GM18867 (cell line): ENCODE measurements around the gene PPIL6.

Experiments
- ATAC-seq: cut with Tn5 transposase; IDR thresholded peaks from one replicate; pipeline ENCODE4 v1.9.1; 2021; ENCODE audit warnings: mild to moderate bottlenecking, moderate library complexity; ENCODE audit not compliant: unreplicated experiment

Gene PPIL6

DNA sequence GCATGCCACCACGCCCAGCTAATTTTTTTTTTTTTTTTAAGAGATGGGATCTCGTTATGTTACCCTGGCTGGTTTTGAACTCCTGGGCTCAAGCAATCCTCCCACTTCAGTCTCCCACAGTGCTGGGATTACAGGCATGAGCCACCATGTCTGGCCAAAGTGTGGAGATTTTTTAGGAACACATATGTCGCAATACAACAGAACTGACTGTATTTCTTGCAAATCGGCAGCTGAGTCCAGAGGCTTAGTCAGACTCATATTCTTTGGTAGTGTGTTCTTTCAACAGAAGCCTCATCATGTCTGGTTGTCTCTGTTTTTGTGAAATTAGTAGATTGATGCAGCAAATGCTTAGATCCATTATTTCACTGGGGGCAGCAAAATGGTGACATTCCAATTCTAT lies 34.2 kb downstream of the PPIL6 start:
- ATAC-seq: no peak

DNA sequence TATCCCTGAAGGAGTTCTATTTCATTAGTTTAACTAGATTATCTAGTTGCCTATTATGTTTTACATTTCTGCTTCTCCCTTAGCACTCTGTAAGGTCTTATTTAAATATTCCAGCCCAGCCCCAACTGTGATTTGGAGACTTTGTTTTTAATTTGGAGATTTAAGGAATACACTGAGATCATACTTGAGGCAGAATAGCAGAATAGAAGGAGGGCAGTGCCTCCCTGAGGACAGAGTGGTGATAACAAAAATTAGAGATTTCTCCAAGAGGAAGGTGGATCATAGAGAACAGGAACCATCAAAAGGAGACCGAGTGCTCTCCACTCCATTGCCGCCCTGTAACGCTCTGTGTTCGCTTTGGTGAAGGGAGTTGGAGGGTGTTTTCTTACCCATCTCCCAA lies 43.4 kb downstream of the PPIL6 start:
- ATAC-seq: no peak

DNA sequence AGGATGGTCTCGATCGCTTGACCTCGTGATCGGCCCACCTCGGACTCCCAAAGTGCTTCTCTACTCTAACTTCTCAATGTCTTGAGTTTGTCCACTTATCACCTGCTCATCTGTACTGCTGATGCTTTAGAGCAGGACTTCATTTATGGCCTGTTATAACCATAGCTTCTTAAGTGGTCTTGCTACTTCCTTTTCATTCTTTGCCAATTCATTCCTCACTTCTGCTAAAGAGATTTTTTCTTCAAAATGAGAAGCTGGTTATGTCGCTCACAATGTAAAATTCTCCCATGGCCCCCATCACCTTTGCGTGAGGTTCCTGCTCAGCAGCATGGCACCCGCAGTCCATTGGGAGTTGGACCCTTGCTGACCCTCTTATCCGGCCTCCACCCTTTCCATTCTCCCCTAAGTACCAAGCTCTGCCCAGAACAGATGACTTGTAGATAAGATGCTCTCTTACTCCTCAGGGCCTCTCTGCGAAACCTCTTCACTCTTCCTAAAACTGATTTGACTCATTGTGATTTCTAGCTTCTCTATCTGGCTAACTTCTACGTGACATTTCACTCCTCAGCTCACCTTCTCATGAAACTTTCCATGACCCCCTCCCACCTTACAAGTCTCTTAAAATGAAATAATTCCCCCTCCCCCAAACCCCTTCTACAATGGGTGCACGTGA lies 44.2 kb downstream of the PPIL6 start:
- ATAC-seq: no peak

DNA sequence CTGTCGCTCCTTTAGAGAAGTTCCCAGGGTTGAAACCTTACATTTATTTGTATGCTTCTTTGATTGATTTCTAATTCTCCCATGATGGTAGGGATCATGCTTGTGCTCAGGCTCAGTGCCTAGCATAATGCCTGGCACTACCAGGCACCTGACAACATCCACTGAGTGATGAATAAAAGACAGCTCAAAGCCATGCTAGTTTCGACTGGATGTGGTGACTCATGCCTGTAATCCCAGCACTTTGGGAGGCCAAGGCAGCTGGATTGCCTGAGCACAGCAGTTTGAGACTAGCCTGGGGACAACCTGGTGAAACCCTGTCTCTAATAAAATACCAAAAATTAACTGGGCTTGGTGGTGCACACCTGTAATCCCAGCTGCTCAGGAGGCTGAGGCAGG lies 46.5 kb downstream of the PPIL6 start:
- no peak for ATAC-seq

DNA sequence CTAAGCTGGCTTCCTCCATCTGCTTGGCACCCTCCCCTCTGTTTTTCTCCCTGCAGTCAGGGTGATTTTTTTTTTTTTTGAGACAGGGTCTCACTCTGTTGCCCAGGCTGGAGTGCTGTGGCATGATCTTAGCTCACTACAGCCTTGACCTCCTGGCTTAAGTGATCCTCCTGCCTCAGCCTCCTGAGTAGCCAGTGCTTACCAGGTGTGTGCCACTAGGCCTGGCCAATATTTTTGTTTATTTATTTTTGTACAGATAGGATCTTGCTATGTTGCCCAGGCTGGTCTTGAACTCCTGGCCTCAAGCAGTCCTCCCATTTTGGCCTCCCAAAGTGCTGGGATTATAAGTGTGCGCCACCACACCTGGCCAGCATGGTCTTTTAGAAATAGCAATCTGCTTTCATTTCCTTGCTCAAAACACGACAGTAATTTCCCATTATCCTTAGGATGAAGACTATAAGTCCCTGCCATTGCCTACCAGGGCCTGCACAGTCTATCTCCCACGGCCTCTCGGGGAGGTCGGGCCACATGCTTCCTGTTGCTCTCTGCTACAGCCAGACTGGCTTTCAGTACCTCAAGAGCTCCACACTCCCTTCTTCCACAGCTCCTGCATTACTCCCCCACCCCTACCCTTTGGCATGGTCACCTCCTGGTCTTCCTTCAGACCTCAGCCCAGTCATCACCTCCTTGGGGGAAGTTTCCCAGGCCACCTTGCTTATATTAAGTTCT lies 47.1 kb downstream of the PPIL6 start:
- no peak for ATAC-seq

DNA sequence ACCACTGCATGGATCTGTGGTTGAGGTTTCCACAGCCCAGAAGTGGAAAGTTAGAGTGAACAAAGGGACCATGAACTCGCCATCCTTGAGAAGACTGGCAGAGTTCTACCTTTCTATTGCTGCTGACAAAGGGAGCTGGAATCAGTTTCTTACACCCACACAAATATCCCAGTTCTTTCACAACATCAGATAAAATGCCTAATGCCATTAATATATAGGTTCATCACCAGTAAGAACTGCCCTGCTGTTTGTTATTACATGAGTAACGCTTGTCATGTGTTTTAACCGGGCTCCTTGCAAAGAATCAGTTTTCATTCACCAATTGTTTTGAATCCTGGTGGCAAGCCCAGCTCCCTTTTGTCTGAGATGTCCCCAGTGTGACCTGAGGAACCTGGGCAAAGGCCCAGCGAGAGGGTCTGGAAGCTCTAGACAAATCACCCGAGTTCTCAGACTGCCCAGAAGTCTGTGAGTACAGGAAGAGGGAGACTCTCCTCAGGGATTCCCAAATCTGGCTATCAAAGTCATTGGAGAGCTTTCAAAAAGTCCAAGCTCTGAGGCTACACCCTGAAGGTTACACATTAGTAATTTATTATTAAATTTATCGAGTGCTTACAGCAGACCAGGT lies 50.7 kb downstream of the PPIL6 start:
- ATAC-seq: no peak

DNA sequence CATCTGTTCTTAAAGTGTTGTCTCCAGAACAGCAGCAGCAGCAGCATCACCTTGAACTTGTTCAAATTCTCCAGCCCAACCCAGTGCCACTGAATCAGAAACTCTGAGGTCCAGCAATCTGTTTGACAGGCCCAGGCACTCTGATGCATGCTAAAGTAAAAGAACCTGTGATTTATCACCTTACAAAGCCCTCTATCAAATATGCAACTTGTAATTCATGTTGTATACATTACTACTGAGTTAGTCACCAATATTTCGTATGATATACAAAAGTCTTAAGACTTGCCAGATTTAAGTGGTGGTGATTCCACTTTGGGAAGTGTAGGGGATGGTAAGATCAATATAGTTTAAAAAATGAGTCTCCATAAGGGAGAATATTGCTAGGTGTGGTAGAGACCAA lies 52.2 kb downstream of the PPIL6 start:
- ATAC-seq: no peak

DNA sequence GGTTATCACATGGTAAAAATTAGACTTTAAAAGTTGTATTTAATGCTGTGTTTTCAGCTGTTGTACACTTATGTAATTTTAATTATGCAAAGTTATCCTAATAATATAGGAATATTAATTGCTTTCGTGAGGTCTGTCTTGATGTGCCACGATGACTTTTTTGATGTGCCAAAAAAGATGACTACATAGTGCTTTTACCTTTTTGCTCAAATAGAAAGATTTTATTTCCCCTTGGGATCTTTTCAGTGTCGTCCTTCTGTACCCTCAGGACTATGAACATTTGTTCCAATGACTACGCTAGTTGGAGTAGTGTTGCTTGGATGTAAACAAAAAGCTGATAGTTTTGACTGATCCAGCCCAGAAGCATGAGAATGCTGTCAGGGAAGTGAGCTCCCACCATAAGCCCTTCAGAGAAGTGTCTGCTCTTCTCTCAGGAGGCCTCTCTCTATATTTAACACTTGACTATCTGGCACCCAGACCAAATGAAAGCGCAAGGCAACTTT lies 56.9 kb downstream of the PPIL6 start:
- ATAC-seq: no peak

DNA sequence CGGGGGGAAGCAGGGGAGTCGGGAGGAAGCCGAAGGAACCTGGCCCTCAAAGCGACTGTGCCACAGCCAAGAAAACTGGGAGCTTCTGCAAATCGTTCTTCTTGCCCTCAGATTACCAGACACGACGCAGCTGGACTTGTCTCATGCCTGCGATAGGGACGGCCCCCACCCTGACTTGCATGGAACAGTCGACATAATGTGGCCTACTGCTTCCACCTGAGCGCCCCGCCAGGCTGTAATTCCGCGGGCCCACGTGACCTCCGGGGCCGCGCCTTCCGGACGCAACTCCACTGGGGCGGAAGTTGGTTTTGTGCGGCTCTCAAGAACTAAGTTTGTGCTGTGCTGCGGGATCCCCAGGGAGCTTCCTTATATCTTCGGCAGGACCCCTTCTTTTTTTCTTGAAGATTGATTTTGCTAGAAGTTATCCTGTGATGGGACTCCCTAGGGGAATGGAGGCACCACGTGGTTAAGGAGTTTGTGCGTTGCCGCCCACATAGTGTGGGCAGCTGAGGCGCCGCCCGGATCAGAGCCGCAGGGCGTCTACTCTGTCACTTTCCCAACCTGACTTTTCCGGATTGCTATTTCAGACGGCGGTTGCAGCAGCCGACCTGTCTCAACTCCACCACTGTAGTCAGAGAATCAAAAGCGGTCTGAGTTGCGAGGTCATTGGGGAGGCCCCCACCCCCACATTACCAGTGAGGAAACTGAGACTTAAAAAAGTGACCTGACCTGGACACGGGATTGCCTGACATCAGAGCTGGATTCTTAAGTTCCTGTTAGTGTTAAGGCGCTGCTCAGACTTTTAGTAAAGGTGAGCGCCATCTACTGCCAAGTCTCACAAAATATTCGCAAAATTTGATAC lies 57.6 kb downstream of the PPIL6 start:
- ATAC-seq: peak; percentile 75

DNA sequence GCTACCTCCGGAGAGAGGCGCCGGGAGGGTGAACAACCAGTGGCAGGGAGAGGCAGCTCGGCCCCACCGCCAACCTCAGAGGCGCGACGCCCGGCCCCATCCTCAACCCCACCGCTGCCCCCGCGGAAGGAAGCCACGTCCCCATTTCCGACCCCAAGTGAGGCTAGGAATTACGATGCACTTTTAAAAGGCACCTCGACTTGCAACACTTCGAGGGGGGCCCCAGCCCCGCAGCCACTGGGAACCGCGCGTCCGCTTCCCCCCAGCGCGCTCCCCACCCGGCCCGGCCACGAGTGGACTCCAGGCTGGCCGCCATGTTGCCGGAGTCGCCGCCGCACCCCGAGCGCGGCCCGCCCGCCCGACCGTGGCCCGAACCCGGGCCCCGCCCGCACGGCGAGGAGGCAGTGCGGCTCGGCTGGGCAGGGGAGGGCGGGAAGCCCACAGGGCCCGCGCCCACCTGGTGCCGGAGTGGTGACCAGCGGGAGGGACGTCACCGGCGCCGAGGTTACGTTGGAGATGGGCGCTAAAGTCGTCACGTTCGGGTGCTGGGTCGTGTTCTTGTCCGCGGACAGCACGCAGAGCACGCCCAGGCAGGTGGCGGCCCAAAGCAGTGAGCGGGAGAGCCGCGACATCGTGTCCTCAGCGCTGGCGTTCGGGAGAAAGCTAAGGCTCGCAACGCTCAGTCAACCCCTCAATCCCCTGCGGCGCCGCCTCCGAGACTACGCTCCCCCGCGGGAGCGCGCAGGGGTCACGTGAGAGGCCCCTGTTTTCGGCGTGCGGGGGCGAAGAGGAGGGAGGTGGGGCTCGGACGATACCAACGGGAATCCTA lies 58.5 kb downstream of the PPIL6 start, which contains the start of gene CD164:
Gene CD164 (minus strand): TSS at position 721 of the 829 bp plus-strand sequence. CDS start 89 bp downstream, at position 632.
- peak; percentile 52 for ATAC-seq

DNA sequence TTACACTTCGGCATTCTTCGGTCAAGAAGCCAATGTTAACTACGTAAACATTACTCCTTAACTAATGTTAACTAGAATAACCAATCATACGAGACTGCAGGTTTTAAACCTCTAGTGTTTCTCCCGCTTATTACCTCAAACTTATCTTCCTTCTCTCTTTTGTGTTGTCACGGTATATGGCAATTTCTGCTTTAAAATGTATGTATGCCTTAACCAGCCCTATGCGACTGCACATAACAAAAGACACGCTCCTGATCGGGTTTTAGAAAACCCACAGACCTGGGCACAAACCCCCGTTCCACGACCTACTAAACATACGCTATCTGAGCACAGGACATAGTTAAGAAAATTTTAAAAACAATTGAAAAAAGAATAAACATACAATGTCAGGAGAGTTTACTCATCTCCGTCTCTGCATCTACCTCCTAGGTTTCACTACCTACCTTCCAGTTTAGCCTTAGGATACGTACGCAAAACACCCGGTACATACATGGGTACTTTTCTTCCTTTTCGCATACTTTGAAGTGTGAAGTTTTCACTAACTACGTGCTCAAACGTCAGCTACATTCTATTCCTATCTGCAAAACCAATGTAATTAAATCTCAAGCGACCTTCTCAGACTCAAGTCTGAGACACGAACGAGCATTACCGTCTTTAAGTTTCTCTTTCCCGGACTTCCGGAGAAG lies 59.2 kb downstream of the PPIL6 start:
- ATAC-seq: no peak

DNA sequence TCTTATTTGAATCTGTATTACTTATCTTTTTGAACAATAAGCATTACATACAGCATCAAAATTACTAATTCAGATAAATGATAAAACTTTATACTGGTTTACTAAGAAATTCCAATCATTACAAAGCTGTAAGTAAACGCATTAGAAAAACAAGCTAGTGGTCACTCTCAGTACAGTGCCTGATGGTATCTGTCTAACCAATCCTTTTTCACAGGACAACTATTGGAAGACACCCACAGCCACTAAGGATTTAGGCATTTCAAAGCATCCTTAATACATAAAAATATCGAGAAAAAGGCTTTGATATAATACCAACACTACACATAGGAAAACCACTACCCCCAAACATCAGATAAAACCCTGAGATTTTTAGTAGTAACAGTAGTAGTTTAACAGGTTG lies 60.7 kb downstream of the PPIL6 start:
- ATAC-seq: no peak

DNA sequence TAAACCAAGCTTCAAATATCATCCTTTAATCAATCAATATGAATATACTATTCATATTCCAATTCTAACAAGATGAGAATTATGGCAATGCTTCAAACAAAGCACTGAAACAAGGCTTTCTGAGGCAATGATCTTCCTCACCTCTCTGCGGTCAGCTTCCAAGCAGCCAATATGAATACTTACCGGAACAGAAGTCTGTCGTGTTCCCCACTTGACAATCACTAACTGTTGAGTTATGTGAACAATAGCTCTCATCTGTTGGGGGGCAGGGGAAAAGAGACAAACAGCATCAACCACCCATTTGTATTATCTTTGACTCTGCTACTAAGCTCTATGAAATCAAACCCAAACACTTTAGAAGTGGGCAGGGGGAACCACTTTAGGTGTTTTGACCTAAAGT lies 62.7 kb downstream of the PPIL6 start:
- no peak for ATAC-seq

DNA sequence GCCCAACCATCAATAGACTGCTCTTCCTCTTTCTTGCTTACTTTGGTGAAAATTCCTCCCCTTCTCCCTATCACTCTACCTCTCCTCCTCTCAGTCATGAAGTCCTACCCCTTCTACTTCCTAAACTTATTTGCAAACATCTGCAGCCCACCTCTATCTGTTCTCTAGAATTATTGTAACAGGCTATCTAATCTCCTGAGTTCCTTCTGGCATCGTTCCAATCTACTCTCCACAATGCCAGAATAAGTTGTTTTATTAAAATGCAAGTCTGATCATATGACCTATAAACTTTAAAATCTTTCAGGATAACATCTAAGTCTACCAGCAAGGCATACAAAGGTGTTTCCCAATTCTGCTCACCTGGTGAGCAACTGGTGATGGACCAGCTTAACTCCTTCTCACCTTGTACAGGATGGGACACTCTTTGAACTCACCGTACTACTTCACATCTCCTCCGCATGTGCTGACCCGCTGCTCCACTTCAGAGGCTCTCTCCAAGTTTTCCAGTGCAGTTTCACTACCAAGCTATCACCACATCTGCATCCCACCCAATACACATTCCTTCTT lies 66.0 kb downstream of the PPIL6 start:
- no peak for ATAC-seq

DNA sequence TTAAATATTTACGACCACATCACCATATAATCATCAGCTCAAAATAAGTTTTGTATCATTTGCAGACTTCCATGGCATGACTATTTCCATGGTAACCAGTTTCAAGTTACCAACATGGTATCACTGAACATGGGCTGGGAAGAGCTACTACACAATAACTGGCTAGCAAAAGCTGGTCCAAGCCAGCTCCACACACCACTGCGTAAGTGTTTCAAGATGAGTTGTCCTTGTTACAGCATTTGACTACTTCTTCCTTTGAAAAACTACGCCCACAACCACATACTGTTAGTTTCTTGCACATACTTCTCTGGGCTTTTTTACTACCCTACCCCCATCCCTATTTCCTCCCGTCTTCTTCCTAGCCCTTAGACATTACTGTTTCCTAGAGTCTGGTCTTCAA lies 66.7 kb downstream of the PPIL6 start:
- peak; percentile 95 for ATAC-seq

DNA sequence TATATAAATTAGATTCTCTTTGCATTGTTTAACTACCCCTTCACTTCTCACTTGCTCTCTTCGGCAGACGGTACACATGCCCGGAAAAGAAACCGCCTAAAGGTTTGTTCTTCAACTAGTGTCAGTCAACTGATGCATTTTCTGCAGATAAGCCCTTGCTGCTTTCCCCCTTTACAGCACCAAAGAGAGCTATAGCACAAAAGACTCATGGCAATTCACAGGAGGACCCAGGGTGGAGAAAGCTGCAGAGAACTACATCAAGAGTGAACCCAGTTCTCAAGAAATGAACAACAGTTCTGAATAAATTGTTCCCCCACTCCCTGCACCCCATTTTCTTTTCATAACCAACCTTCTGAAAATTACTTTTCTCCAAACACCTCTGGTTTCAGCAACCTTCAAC lies 67.1 kb downstream of the PPIL6 start:
- ATAC-seq: peak; percentile 7

DNA sequence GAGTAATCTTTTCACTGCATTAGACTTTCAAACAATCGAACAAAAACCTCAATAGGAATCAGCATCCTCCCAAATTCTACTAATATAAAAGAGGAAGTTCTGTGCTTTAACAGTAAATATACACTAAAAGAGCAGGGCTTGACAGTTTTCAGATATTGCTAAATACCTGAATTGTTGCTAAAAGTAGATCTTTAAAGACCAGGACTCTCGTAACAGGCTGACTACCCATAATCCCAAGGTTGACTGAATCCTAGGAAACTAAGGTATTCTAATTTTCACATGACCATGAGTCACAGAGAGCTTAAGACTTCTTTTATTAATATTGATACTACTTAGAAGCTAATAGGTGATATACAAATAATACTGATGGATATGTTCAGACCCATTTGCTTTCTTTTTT lies 68.3 kb downstream of the PPIL6 start:
- no peak for ATAC-seq

DNA sequence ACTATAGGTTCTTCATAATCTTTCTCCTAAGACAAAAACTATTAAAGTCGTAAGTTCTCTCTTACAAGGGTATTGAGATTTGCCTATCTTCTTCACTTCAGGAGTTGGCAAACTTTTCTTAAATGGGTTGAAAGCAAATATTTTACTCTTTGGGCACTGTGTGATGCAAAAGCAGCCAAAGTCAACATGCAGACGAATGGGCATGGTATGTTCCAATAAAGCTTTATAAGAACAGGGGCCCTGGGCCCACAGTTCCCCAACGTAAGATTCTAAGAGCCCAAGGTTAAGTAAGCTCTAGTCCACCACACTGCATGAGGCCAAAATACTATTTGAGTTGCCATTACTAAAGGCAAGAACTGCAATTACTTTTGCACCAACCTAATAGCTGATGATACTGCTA lies 69.6 kb downstream of the PPIL6 start:
- ATAC-seq: no peak

DNA sequence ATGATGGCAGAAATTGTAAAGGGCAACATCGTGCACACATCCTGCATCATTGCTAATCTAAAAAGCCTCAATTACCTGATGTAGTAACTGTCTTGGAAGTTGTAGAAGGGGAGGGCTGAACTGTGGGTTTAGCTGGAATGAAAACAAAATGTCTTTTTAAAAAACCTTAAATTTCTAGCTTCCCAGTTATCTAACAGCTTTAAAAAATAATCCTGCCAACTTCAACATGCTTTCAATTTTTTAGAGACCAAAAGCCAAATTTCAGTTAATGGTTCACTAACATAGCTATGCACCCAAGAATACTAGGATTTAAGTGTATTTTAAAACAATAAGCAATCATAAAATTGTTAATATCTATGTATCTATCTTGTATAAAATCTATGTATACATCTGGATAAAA lies 70.1 kb downstream of the PPIL6 start:
- no peak for ATAC-seq
